ENCODE data around the gene DHX15. TPM values are rescaled to one million over a fixed set of nuclear protein-coding genes. Genes with fewer than 3 reads are reported as not detected.
A peak's percentile ranks its signal among the peaks of the same experiment; 100 is the strongest.

The DHX15 gene
- total and polyA plus RNA-seq, 2 of the 8 experiments (the other 6 are each of a cell fraction or from before 2014, with no cell fraction given), result 126 to 286 TPM

DNA sequence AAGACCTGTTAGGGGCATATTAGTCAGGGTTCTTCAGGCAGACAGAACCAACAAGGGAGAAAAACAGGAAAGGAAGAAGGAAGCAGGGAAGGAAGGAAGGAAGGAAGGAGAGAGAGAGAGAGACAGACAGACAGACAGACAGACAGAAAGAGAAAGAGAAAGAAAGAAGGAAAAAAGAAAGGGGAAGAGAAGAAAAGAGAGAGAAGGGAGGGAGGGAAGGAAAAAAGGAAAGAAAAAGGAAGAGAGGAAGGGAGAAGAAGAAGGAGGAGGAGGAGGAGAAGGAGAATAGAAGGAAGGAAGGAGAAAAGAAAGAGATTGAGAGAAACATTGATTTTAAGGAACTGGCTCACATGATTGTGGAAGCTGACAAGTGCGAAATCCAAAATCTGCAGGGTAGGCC lies 89.0 kb downstream of the DHX15 start:
- Histone ChIP-seq H3K4ac (replicated peaks; ENCODE audit: insufficient read length, low read depth, low read length) (no peak overlapping the region), H2BK12ac (ENCODE audit: low read depth, low read length) (no peak overlapping the region), H3K4me2 (ENCODE audit: insufficient read depth in 1 of 2, low read depth in 2 of 2, low read length in 2 of 2) (no peak overlapping the region), H3K18ac (ENCODE audit: extremely low read depth, low read length) (no peak overlapping the region), H3K36me3 (ENCODE audit: control insufficient read depth in 2 of 4, insufficient read depth in 4 of 4, low read length in 3 of 4) (no peaks in the 10 kb centered on the region), H4K5ac (ENCODE audit: insufficient read length, low read depth, low read length) (no peak overlapping the region), H2BK20ac (ENCODE audit: low read length) (peak overlapping the region; percentile 72; the same call in 1 of the 2 replicates), H2BK5ac (ENCODE audit: low read depth, low read length) (no peak overlapping the region), H3K4me3 (ENCODE audit: extremely low read depth in 1 of 4, insufficient read depth in 2 of 4, low read depth in 3 of 4, low read length in 4 of 4) (no peak overlapping the region), H3K4me1 (replicated peaks in 1 of 4; ENCODE audit: control insufficient read depth in 3 of 4, insufficient read depth in 4 of 4, low read length in 3 of 4) (peaks cover 0 to 3% (median under 1%) of the 10 kb centered on the region in 4 experiments; a peak in 4 of 7 replicates), H3K23me2 (ENCODE audit: low read depth, low read length) (peaks cover 10% of the 10 kb centered on the region; the same call in 1 of the 2 replicates), H3K9ac (replicated peaks in 1 of 4; ENCODE audit: extremely low read depth in 1 of 4, low read depth in 3 of 4, low read length in 3 of 4) (no peak overlapping the region), H2AFZ (ENCODE audit: low read length) (no peak overlapping the region), H3K9me3 (ENCODE audit: insufficient read depth in 2 of 2, low read depth in 1 of 2, low read length in 1 of 2) (peaks cover 4 to 5% of the 10 kb centered on the region in 2 experiments; a peak in 1 of 4 replicates), H3K27ac (ENCODE audit: low read depth, low read length) (no peak overlapping the region), H4K8ac (ENCODE audit: extremely low read depth, insufficient read depth, low read length) (no peak overlapping the region), H2AK5ac (ENCODE audit: low read depth, low read length) (peak overlapping the region; percentile 5; the same call in 1 of the 2 replicates), H3K27me3 (replicated peaks in 1 of 4; ENCODE audit: control insufficient read depth in 3 of 4, extremely low read depth in 1 of 4, insufficient read depth in 3 of 4, low read length in 3 of 4) (no peaks in the 10 kb centered on the region), H3K79me1 (ENCODE audit: low read depth, low read length) (no peaks in the 10 kb centered on the region), H2BK120ac (replicated peaks; ENCODE audit: low read depth, low read length) (no peak overlapping the region), H3K79me2 (ENCODE audit: control insufficient read depth in 1 of 2, insufficient read depth in 2 of 2, low read length in 2 of 2) (no peaks in the 10 kb centered on the region), H3K14ac (ENCODE audit: insufficient read length) (no peak overlapping the region), H2BK15ac (ENCODE audit: low read length) (no peak overlapping the region), H4K91ac (replicated peaks; ENCODE audit: insufficient read length, low read length) (no peak overlapping the region), H4K20me1 (replicated peaks in 1 of 2; ENCODE audit: control insufficient read depth in 1 of 2, insufficient read depth in 2 of 2, low read length in 2 of 2) (peaks cover 0 to 6% of the 10 kb centered on the region in 2 experiments), H3K56ac (replicated peaks; ENCODE audit: insufficient read length, low read depth, low read length) (no peak overlapping the region), H3K23ac (ENCODE audit: insufficient read length) (no peak overlapping the region)
- DNase-seq (ENCODE audit: low read depth in 1 of 2, low spot score in 2 of 2), result no peak
- ChIA-PET POLR2A (ENCODE audit: partially characterized antibody) (interaction anchor here (0.7 to 2.1 kb wide), 2 partner anchors 16 to 89 kb away, joined by 3 to 7 read pairs; partner anchors contain the start of gene DHX15), CTCF (ENCODE audit: partially characterized antibody) (interaction anchor here (0.9 kb wide), 1 partner anchor 18 kb away, joined by 3 read pairs; no protein-coding TSS in a partner anchor)
- WGBS, 2 experiments (ENCODE audit: extremely low coverage in 1 of 2, insufficient coverage in 1 of 2, insufficient read length in 1 of 2, insufficient replicate concordance in 2 of 2, low coverage in 1 of 2, low lambda C conversion rate in 2 of 2, missing lambda C conversion rate in 1 of 2), result 83% methylated on average over 1 of the region's 1 CpG; no CpG with 5 or more reads in 1 of the 2 experiments
- no peak for FAIRE-seq
- no peak for TF ChIP-seq CBX8 (IDR thresholded peaks at IDR 0.05; ENCODE audit: borderline replicate concordance, low read depth, low read length)
- TF ChIP-seq JUND (IDR thresholded peaks at IDR 0.05; ENCODE audit: low read length), result no peak
- TF ChIP-seq SRF (IDR thresholded peaks at IDR 0.05; ENCODE audit: low read depth, low read length), result no peak
- TF ChIP-seq CHD2 (IDR thresholded peaks at IDR 0.05; ENCODE audit: low read length), result no peak
- no peak for TF ChIP-seq KDM1A (IDR thresholded peaks at IDR 0.05; ENCODE audit: borderline replicate concordance, low read length)
- TF ChIP-seq MAFK (IDR thresholded peaks at IDR 0.05; ENCODE audit: low read depth, low read length), result no peak
- no peak for TF ChIP-seq SIRT6 (IDR thresholded peaks at IDR 0.05; ENCODE audit: low read length)
- no peak for TF ChIP-seq TEAD4 (IDR thresholded peaks at IDR 0.05; ENCODE audit: low read depth, low read length)
- no peak for TF ChIP-seq TAF7 (optimal IDR thresholded peaks at IDR 0.05; ENCODE audit: borderline replicate concordance, low read depth, low read length)
- no peak for TF ChIP-seq KDM4A (IDR thresholded peaks at IDR 0.05; ENCODE audit: low read depth, low read length, severe bottlenecking)
- no peak for TF ChIP-seq BRCA1 (IDR thresholded peaks at IDR 0.05; ENCODE audit: low read depth, low read length)
- no peak for TF ChIP-seq POLR2A (IDR thresholded peaks at IDR 0.05; ENCODE audit: control extremely low read depth in 1 of 2, low read depth in 2 of 2, low read length in 2 of 2)
- TF ChIP-seq RAD21 (IDR thresholded peaks at IDR 0.05 in 1 of 2, conservative IDR thresholded peaks at IDR 0.05 in 1 of 2; ENCODE audit: low read depth in 2 of 2, low read length in 2 of 2), result no peak
- TF ChIP-seq SIN3A (conservative IDR thresholded peaks at IDR 0.05 in 1 of 2, IDR thresholded peaks at IDR 0.05 in 1 of 2; ENCODE audit: low read depth in 1 of 2, low read length in 2 of 2), result no peak
- TF ChIP-seq ASH2L (IDR thresholded peaks at IDR 0.05; ENCODE audit: low read length), result no peak
